Stimulated activated CD4-positive, alpha-beta T cell treated with anti-CD3 and anti-CD28 coated beads, Interleukin-15, amount 100 ng/mL, for 24 hours (primary cell): ENCODE data around the gene PROM2.

Experiments
- DNase-seq: peaks from one replicate; pipeline ENCODE4 v3.0.0-alpha.2; 2020

PROM2 gene

GRCh38 chr2:95325026-95325425 is 50.8 kb downstream of the PROM2 start:
- no peak for DNase-seq

GRCh38 chr2:95325590-95326432 is 51.6 kb downstream of the PROM2 start:
- no peak for DNase-seq

- DNase-seq = no peak
Observed at GRCh38 chr2:95326433-95327140, 52.3 kb downstream of the PROM2 start.

- DNase-seq = no peak
Observed at GRCh38 chr2:95327861-95328260, 53.6 kb downstream of the PROM2 start.

- DNase-seq = no peak
Observed at GRCh38 chr2:95328358-95329125, 54.3 kb downstream of the PROM2 start.

GRCh38 chr2:95329401-95329800 is 55.2 kb downstream of the PROM2 start:
- no peak for DNase-seq

- DNase-seq = no peak
Observed at GRCh38 chr2:95329891-95330793, 55.9 kb downstream of the PROM2 start.

GRCh38 chr2:95330794-95331338 is 56.6 kb downstream of the PROM2 start:
- DNase-seq = no peak

GRCh38 chr2:95331606-95332005 is 57.4 kb downstream of the PROM2 start:
- no peak for DNase-seq

- DNase-seq = no peak
Observed at GRCh38 chr2:95332036-95332435, 57.8 kb downstream of the PROM2 start.

GRCh38 chr2:95333056-95333455 is 58.8 kb downstream of the PROM2 start:
- DNase-seq = no peak

- no peak for DNase-seq
Observed at GRCh38 chr2:95333888-95334338, 59.7 kb downstream of the PROM2 start.

GRCh38 chr2:95334916-95335641 is 60.8 kb downstream of the PROM2 start:
- no peak for DNase-seq

GRCh38 chr2:95336406-95336805 is 62.2 kb downstream of the PROM2 start:
- no peak for DNase-seq

GRCh38 chr2:95337829-95338228 is 63.6 kb downstream of the PROM2 start:
- no peak for DNase-seq
